Fibroblast of lung (primary cell): ENCODE data around the gene ACTN1.

ENCODE experiments used
- EZH2 ChIP-seq: IDR thresholded peaks from 2 replicates; pipeline ENCODE4 v1.5.1; 2012; ENCODE audit warnings: low read length, control low read depth, mild to moderate bottlenecking; ENCODE audit errors: missing control alignments
- TF ChIP-seq, protein P1 (sequence below), 2 donors: IDR thresholded peaks in 1 of 2; conservative IDR thresholded peaks in 1 of 2; 1 replicate in 1 of 2; 2 replicates in 1 of 2; pipeline ENCODE4 v1.5.1; 2011 to 2012; ENCODE audit warnings: low read length in 2 of 2, control low read depth in 1 of 2, inconsistent platforms in 1 of 2, low read depth in 1 of 2, mild to moderate bottlenecking in 1 of 2

DNA sequence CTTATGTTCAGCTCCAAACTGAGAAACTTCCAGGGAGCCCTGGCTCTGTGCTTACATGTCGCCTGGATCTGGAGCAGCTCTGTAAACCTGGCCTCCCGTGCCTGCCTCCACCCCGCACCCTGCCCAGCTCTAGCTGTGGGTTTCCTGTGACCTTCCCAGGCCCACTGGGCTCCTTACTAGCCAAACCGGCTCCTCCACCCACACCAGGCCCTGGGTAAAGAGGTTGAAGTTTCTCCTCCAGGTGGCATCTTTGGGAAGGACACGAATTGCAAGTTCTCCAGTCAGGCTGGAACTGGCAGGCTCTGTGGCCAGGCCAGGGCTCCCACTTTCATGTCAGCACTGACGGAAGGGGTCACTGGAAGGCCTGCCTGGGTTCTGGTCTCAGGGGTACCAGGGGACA lies 125.4 kb downstream of the ACTN1 start:
- TF ChIP-seq, protein P1, sequence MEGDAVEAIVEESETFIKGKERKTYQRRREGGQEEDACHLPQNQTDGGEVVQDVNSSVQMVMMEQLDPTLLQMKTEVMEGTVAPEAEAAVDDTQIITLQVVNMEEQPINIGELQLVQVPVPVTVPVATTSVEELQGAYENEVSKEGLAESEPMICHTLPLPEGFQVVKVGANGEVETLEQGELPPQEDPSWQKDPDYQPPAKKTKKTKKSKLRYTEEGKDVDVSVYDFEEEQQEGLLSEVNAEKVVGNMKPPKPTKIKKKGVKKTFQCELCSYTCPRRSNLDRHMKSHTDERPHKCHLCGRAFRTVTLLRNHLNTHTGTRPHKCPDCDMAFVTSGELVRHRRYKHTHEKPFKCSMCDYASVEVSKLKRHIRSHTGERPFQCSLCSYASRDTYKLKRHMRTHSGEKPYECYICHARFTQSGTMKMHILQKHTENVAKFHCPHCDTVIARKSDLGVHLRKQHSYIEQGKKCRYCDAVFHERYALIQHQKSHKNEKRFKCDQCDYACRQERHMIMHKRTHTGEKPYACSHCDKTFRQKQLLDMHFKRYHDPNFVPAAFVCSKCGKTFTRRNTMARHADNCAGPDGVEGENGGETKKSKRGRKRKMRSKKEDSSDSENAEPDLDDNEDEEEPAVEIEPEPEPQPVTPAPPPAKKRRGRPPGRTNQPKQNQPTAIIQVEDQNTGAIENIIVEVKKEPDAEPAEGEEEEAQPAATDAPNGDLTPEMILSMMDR (conservative IDR thresholded peaks at IDR 0.05 in 1 of 2, IDR thresholded peaks at IDR 0.05 in 1 of 2; ENCODE audit: low read depth in 1 of 2, low read length in 2 of 2): no peak
- no peak for TF ChIP-seq EZH2
